Activated T-cell treated with anti-CD3 and anti-CD28 coated beads, Interleukin-2, amount 50 U/mL, for 4 hours (primary cell): ENCODE data around the gene CLDN18. TPM values are rescaled to one million over a fixed set of nuclear protein-coding genes. Genes with fewer than 3 reads are reported as not detected.

Experiments
- ATAC-seq, 2 donors: fragments of 200-7000 bp; cut with Tn5 transposase; one replicate each; pipeline ENCODE4 v1.10.0; 2021
- DNase-seq: peaks from one replicate; pipeline ENCODE4 v3.0.0-alpha.2; 2020
- H3K27me3 Mint-ChIP-seq: one replicate; pipeline ENCODE4 v1.8.0; 2021; ENCODE audit warnings: low read depth, mixed read lengths
- H3K36me3 Mint-ChIP-seq: one replicate; pipeline ENCODE4 v1.8.0; 2022; ENCODE audit warnings: mixed read lengths; ENCODE audit not compliant: insufficient read depth
- H3K4me1 Mint-ChIP-seq: one replicate; pipeline ENCODE4 v1.8.0; 2021; ENCODE audit warnings: low read depth, mixed read lengths
- H3K4me3 Mint-ChIP-seq: one replicate; pipeline ENCODE4 v1.8.0; 2021; ENCODE audit warnings: mild to moderate bottlenecking, moderate library complexity, mixed read lengths
- H3K9me3 Mint-ChIP-seq: one replicate; pipeline ENCODE4 v1.8.0; 2021; ENCODE audit warnings: mixed read lengths
- total RNA-seq, 3 donors: library from RNA; stranded (reverse); gene quantifications; one replicate each; pipeline ENCODE4 v1.2.1, GENCODE V29; 2021

CLDN18 gene
- total RNA-seq: under 1 TPM; 0.08 to 0.18 (median 0.13) TPM

DNA sequence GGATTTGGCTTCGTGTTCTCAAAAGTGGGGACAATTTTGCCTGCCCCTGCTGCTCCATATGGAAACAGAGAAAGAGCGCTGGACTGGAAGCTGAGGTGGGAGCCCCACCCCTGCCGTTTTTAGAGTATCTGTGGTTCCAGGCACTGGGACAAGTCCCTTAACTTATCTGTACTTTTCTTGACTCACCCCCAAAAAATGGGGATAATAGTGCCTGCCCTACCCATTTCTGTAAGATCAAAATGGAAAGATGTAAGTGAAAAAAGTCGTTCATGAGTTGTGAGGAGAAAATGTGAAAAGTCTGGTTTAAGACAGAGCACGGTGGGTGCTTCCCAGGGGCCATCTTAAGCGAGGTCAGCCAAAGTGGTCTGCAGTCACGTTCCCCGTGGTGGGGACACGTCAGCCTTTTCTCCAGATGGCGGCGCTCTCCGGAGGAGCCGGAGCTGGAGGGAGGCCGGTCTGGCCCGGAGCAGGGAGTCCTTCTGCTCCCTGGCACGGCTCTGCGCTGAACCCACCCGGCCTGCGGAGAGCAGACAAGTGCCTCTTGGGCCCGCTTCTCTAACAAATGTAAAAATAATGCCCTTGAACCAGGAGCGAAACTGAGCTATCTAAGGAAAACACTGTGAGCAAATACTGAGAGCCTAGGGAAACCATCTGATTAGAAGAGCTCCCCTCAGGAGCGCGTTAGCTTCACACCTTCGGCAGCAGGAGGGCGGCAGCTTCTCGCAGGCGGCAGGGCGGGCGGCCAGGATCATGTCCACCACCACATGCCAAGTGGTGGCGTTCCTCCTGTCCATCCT is at the start of gene CLDN18:
TSS of gene CLDN18 (plus strand) at position 690 of the 797 bp plus-strand sequence. CDS start at position 751, 61 bp downstream.
- no peak within 1 kb of the TSS for H3K4me3 Mint-ChIP-seq
- ATAC-seq (no peak), DNase-seq (no peak)
- no peaks in the 10 kb centered on the region for H3K36me3 Mint-ChIP-seq
- H3K27me3 Mint-ChIP-seq: peaks cover 3% of the 10 kb centered on the region
- H3K4me1 Mint-ChIP-seq: no peaks in the 10 kb centered on the region
- H3K9me3 Mint-ChIP-seq: no peaks in the 10 kb centered on the region

DNA sequence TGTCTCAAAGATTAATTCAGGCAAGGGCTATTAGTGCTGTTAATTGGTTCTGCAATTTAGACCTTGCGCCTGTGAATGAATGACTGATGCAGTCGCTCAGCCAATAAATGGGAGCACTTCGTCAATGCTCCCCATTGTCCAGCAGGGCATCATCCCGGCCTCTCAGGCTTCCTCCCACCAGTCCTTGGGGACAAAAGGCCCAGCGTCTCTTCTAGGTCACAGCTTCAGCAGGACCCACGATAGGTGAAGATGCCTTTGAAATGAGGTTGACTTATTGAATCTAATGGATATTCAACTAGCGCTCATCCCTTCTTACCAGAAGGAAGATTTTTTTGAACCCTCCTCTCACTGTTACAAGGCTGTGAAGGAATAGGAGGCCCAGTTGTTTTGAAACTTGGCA is 47.7 kb upstream of the CLDN18 start:
- Mint-ChIP-seq H3K4me1 (no peaks in the 10 kb centered on the region), H3K36me3 (no peaks in the 10 kb centered on the region), H3K27me3 (peaks cover 6% of the 10 kb centered on the region), H3K9me3 (no peaks in the 10 kb centered on the region), H3K4me3 (no peak overlapping the region)
- DNase-seq: no peak
- no peak for ATAC-seq

DNA sequence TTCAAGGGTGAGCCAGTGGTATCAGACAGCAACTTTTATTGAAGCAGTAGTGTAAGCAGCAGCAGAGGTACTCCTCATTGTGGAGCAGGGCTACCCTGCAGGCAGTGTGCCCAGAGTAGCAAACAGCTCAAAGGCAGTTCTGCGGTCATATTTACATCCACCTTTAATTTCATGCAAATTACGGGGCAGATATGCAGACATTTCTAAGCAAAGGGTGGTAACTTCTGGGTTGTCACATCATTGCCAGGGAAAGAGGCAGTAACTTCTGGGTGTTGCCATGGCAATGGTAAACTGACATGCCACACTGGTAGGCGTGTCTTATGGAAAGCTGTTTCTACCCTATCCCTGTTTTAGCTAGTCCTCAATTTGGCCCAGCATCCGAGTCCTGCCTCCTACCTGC is 46.5 kb upstream of the CLDN18 start:
- no peaks in the 10 kb centered on the region for H3K9me3 Mint-ChIP-seq
- H3K27me3 Mint-ChIP-seq: peaks cover 2% of the 10 kb centered on the region
- H3K4me3 Mint-ChIP-seq: no peak overlapping the region
- no peaks in the 10 kb centered on the region for H3K4me1 Mint-ChIP-seq
- DNase-seq (no peak), ATAC-seq (no peak)
- H3K36me3 Mint-ChIP-seq: no peaks in the 10 kb centered on the region

DNA sequence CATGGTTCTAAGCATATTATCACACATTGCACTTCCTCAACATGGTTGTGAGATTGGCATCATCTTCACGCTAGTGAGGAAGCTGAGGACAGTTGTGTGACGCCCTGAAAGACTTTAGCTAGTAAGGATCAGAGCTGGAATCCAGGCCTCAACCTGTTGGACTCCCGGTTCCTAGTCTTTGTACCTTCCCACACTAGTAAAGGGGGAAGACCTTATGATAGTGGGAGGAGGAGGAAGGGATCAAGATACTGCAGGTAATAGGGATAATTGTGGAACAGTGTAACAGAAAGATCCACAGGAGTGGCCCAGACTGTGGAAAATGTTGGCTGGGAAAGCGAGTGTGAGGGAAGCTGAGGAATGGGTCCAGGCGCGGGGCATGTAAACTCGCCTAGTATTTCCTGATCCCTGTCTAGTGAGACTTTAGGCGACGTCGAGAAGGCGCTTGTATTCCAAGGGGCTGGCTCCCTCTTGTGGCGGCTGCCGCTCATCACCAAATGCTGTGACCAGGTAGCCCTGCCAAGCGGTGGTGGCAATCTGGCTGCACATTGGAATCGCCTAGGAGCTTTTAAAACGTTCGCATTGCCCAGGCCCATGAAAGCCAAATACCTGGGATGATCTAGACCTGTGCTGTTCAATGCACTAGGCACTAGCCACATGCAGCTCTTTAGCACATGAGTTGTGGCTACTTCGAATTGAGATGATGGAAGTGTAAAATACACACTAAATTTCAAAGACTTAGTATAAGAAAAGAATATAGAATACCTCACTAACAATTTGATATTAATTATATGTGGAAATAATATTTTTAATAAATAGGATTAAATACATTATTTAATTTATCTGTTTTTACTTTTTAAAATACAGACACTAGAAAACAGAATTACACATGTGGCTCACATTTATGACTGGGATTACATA is 38.8 kb upstream of the CLDN18 start:
- Mint-ChIP-seq H3K9me3 (no peaks in the 10 kb centered on the region), H3K4me1 (no peaks in the 10 kb centered on the region)

DNA sequence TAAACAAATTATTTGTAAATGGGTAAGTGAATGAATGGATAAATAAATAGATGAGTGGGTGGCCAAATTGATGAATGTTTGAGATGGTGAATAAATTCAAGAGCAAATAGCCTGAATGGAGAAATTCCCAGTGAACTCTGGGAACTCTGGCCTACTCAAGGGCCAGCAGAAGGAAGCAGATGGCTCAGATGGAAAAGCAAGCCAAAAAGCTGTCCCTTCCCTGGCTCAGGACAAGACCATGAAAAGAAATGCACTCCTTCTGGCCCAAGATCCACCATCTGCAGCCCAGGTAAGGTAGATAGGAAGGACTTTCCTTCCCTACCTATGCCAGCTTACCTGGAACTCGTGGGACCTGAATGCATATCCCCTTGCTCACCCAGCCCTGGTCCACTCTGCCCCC is 37.6 kb upstream of the CLDN18 start:
- H3K27me3 Mint-ChIP-seq: peaks cover 14% of the 10 kb centered on the region
- ATAC-seq: no peak
- no peaks in the 10 kb centered on the region for H3K9me3 Mint-ChIP-seq
- H3K4me3 Mint-ChIP-seq: no peak overlapping the region
- no peak for DNase-seq
- H3K4me1 Mint-ChIP-seq: no peaks in the 10 kb centered on the region
- H3K36me3 Mint-ChIP-seq: no peaks in the 10 kb centered on the region

More for the DNA sequence above, 38.8 kb upstream of the CLDN18 start:
- Mint-ChIP-seq H3K27me3 (peaks cover 12% of the 10 kb centered on the region), H3K4me3 (no peak overlapping the region), H3K36me3 (no peaks in the 10 kb centered on the region)
- ATAC-seq: peak in 1 of 2 donors; percentile 75
- peak; percentile 29 for DNase-seq

DNA sequence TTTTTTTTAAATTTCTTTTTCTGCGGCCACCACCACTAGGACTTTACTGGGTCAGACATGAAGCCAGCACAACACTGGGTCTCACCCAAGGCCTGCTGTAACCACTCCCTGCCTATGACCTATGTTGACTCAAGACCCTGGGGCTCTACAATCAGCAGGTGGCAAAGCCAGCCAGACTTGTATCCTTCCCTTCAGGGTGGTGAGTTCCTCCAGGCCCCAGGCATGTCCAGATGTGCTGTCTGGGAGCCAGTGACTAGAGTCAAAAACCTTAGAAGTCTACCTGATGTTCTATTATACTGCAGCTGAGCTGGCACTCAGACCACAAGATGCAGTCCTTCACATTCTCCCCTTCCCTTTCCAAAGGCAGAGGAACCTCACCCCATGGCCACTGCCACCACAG is 31.6 kb upstream of the CLDN18 start:
- H3K4me3 Mint-ChIP-seq: no peak overlapping the region
- no peaks in the 10 kb centered on the region for H3K9me3 Mint-ChIP-seq
- no peaks in the 10 kb centered on the region for H3K4me1 Mint-ChIP-seq
- H3K27me3 Mint-ChIP-seq: peaks cover 10% of the 10 kb centered on the region
- H3K36me3 Mint-ChIP-seq: no peaks in the 10 kb centered on the region
- ATAC-seq (no peak), DNase-seq (no peak)

DNA sequence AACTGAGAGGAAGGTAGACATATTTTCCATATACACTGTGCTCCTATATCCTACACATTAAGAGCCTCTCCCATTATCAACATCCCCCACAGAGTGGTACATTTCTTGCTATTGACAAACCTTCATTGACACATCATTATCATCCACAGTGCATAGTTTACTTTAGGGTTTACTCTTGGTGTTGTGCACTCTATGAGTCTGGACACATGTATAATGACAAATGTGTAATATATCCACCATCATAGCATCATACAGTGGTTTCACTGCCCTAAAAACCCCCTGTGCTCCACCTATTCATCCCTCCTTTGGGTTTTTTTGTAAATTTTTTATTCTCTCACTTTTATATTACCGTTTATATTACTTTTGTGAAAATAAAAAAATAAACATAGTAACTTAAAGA is 22.2 kb upstream of the CLDN18 start:
- ATAC-seq: no peak
- no peaks in the 10 kb centered on the region for H3K4me1 Mint-ChIP-seq
- no peak overlapping the region for H3K4me3 Mint-ChIP-seq
- DNase-seq: no peak
- H3K27me3 Mint-ChIP-seq: peaks cover under 1% of the 10 kb centered on the region
- no peaks in the 10 kb centered on the region for H3K9me3 Mint-ChIP-seq
- no peaks in the 10 kb centered on the region for H3K36me3 Mint-ChIP-seq

DNA sequence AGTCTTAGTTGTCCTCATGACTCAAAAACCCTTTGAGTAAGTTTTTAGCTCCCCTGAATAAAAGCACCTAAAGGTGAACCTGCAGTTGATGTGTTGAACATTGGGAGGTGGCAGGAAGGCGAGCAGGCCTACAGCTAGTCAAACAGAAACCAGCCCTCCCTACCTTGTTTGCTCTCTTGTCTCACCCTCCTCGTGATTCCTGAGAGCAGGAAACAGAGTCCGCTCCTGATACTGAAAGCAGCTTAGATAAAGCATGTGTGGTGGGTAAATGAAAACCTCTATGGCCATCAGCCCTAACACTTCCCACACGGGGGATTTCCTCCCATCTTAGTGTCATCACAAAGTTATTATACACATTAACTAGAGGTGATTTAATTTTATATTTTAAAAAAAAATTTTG is 21.8 kb upstream of the CLDN18 start:
- no peak for DNase-seq
- Mint-ChIP-seq H3K27me3 (no peaks in the 10 kb centered on the region), H3K9me3 (no peaks in the 10 kb centered on the region), H3K4me3 (no peak overlapping the region), H3K4me1 (no peaks in the 10 kb centered on the region), H3K36me3 (no peaks in the 10 kb centered on the region)
- peak; percentile 48 to 50 for ATAC-seq

DNA sequence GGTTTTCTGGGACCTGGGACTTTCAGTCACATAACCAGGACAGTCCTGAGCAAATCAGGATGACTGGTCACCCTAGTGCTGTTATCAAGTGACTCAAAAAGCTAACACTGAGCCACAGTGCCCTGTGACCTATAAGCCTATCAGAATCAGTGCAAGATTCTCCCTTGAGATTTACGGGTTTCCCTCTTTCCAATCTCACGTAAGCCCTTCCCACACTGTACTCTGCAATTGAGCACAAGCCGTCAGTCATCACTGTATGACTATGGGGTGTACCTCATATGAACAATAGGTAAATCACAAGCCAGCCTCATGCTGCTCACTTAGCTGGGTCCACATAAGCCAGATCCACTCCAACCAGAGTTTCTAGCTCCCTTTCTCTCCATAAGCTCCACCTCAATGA is 21.0 kb upstream of the CLDN18 start:
- no peaks in the 10 kb centered on the region for H3K27me3 Mint-ChIP-seq
- H3K4me1 Mint-ChIP-seq: no peaks in the 10 kb centered on the region
- no peak overlapping the region for H3K4me3 Mint-ChIP-seq
- ATAC-seq (peak; percentile 18 to 50), DNase-seq (no peak)
- peaks cover 5% of the 10 kb centered on the region for H3K9me3 Mint-ChIP-seq
- no peaks in the 10 kb centered on the region for H3K36me3 Mint-ChIP-seq

DNA sequence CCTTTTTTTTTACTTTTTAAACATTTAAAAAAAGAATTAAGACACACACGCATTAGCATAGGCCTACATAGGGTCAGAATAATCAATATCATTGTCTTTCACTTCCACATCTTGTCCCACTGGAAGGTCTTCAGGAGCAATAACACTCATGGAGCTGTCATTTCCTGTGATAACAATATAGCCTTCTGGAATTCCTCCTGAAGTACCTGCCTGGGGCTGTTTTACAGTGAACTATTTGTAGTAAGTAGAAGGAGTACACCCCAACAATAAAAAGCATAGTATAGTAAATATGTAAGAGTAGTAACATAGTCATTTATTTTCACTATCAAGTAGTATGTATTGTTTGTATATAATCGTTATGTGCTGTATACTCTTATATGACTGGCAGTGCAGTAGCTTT is 19.5 kb upstream of the CLDN18 start:
- H3K9me3 Mint-ChIP-seq: peaks cover 18% of the 10 kb centered on the region
- H3K36me3 Mint-ChIP-seq: no peaks in the 10 kb centered on the region
- ATAC-seq (no peak), DNase-seq (no peak)
- no peak overlapping the region for H3K4me3 Mint-ChIP-seq
- H3K4me1 Mint-ChIP-seq: no peaks in the 10 kb centered on the region
- H3K27me3 Mint-ChIP-seq: no peaks in the 10 kb centered on the region

DNA sequence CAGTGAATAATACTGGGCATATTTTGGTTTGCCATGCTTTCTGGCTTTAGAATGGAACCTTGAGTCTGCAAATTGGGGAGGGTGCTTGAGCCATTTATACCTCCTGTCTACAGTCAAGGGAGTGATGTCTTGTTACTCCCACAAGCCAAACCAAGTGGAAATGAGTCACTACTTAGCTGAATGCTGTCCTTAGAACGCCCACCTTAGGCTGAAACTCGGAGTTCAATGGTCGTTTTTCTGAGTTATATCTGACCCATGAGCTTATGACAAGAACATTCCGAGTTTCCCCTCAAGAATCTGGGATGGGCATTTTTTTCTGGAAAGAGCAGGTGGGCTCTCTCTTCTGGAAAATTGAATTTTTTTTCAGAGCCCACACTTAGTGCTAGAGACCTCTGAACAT is 17.4 kb upstream of the CLDN18 start:
- Mint-ChIP-seq H3K4me1 (no peaks in the 10 kb centered on the region), H3K27me3 (peaks cover 8% of the 10 kb centered on the region), H3K9me3 (peaks cover 18% of the 10 kb centered on the region), H3K4me3 (no peak overlapping the region), H3K36me3 (no peaks in the 10 kb centered on the region)
- no peak for ATAC-seq
- no peak for DNase-seq

DNA sequence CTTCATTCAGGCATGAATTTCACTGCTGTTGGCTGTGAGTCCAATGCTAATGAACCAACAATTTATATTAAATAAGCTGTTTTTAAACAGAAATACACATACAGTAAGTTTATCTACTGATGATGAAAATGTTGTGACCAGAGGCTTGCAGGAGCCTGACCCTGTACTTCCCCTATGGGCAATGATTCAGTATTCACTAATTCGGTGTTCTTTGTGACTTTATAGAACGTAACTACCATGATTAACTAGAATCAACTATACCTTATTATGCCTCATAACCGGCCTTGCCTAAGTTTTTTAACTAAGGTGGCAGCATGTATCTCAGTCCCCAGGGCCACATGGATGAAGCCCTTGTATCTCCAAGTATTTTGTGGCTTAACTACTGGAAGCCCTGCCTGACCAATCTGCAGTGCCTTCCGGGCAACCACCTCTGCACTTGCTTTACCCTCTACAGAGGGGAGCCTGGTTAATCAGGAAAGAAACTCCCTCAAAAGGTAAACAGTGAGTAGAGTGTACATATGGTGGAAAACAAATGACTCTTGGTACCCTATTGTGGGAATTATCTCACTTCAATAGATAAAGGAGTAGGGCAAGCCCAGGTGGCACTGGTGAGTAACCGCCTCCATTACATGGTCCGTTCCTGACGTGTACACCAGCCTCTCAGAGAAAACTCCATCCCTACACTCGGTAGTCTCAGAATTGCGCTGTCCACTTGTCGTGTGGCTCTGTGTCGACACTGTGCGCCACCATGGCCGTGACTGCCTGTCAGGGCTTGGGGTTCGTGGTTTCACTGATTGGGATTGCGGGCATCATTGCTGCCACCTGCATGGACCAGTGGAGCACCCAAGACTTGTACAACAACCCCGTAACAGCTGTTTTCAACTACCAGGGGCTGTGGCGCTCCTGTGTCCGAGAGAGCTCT is 11.6 kb upstream of the CLDN18 start:
- Mint-ChIP-seq H3K9me3 (peaks cover 18% of the 10 kb centered on the region), H3K4me1 (no peaks in the 10 kb centered on the region), H3K36me3 (no peaks in the 10 kb centered on the region), H3K4me3 (no peak overlapping the region), H3K27me3 (peaks cover 15% of the 10 kb centered on the region)
- ATAC-seq (no peak), DNase-seq (no peak)

DNA sequence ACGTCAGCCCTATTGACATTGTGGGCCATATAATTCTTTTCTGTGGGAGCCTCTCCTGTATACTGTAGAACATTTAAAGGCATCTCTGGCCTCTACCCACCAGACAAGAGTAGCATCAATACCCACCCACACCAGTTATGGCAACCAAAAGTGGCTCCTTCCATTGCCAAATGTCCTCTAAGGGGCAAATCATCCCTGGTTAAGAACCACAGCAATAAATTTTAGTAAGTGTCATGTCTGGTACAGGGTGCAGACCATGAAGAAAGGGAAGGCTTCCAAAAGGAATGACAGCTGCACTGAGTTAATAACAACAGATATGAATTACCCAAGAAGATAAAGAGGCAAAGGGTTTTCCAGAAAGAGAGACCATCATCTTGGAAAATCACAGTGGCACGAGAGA is 6.9 kb upstream of the CLDN18 start:
- Mint-ChIP-seq H3K27me3 (peaks cover 7% of the 10 kb centered on the region), H3K36me3 (no peaks in the 10 kb centered on the region), H3K4me1 (no peaks in the 10 kb centered on the region), H3K4me3 (no peak overlapping the region), H3K9me3 (no peaks in the 10 kb centered on the region)
- DNase-seq (no peak), ATAC-seq (no peak)

DNA sequence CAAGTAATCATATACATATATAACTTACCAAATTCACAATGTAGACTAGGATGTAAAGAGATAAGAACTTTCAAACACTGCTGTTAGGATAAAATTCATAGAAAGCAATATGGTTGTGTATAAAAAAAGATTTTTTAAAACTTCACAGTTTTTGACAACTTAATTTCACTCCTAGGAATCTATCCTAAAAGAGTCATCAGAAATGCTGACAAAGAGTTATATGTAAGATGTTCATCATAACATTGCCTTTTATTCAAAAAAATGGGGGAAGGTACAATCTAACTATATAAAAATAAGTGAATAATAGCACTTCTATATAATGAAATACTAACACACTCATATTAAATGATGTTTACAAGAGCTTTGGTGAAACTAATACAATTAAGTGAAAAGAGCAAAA is 4.3 kb upstream of the CLDN18 start:
- H3K4me1 Mint-ChIP-seq: no peaks in the 10 kb centered on the region

More for the DNA sequence above, 4.3 kb upstream of the CLDN18 start:
- ATAC-seq: no peak
- Mint-ChIP-seq H3K27me3 (peaks cover 3% of the 10 kb centered on the region), H3K4me3 (no peak overlapping the region), H3K9me3 (no peaks in the 10 kb centered on the region), H3K36me3 (no peaks in the 10 kb centered on the region)
- DNase-seq: no peak
